ENCODE measurements around the gene IVD.
"Not testable (repeated sequence)": the region's sequence is repeated elsewhere in the genome, so short reads cannot be mapped to it uniquely, and the experiment has no call there.

The IVD gene

DNA sequence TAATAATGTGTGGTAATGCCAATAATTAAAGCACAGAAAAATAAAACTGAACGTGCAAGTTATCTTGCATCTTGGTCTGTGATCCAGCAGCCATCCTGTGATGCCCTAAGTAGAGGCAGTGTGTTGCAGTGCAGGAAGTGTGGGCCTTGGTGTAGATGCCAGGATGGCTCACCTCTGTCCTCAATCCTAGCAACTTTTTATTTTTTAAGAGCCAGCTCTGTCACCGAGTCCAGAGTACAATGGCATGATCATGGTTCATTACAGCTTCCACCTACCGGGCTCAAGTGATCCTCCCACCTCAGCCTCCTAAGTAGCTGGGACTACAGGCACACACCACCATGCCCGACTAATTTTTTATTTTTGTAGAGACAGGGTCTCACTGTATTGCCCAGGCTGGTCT lies 42.8 kb downstream of the IVD start:
- in situ Hi-C loops (cut with HindIII; ENCODE audit: low pct_ligation_motif_present, low pct_unique_long_range_greater_than_20kb, low sequenced_read_pairs), result no loop called here
- DNase-seq, result no peak

GRCh38 chr15:40449275-40449674 lies 43.7 kb downstream of the IVD start:
- in situ Hi-C loops (cut with HindIII; ENCODE audit: low pct_ligation_motif_present, low pct_unique_long_range_greater_than_20kb, low sequenced_read_pairs), result no loop called here
- DNase-seq, result peak; percentile 34

DNA sequence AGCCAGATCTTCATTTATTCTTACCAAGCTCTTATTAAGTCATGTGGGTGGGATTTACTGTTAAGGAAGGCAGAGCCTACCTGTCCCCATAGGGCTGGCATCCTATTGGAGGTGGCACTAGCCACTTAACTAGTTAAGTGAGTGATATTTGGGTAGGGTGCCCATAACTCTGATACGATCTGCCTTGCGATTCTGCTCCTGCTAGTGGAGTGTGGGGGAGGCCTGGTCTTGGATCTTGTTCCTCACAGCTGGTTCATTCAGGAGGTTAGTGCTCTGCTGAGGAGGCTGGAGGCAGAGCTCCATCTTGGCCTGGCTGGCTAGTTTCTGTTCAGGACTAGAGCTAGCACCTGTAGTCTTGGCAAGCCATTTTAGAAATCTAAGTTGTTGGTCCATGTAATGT lies 44.5 kb downstream of the IVD start:
- no peak for DNase-seq
- in situ Hi-C loops (cut with HindIII; ENCODE audit: low pct_ligation_motif_present, low pct_unique_long_range_greater_than_20kb, low sequenced_read_pairs), result no loop called here

DNA sequence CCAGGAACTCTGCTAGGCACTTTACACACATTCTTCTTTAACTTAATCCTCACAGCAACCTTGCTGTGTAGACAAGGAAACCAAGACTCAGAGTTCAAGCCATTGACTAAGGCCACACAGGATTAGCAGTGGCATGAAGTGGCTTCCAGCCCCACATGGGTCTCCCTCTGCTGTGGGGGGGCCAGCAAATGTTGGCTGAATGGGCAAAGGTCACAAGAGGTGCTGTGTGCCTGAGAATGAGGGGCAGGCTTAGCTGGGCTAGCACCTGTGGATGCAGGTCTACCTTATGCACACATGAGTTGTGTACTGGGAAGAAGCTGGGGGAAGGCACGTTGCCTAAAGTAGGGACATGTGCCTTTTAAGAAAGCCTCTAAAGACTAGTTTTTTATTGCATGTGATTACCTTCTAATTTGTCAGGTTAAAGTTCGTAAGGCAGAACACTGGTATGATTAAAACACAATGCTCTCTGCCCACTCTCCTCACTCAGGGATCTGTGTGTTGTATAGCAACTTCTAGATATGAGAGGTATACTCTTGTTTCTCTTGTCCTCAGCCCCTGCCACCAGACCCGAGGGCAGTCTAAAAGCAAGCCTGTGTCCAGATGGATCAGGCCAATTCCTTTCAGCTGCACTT lies 46.0 kb downstream of the IVD start:
- in situ Hi-C loops (cut with HindIII; ENCODE audit: low pct_ligation_motif_present, low pct_unique_long_range_greater_than_20kb, low sequenced_read_pairs), result no loop called here

DNA sequence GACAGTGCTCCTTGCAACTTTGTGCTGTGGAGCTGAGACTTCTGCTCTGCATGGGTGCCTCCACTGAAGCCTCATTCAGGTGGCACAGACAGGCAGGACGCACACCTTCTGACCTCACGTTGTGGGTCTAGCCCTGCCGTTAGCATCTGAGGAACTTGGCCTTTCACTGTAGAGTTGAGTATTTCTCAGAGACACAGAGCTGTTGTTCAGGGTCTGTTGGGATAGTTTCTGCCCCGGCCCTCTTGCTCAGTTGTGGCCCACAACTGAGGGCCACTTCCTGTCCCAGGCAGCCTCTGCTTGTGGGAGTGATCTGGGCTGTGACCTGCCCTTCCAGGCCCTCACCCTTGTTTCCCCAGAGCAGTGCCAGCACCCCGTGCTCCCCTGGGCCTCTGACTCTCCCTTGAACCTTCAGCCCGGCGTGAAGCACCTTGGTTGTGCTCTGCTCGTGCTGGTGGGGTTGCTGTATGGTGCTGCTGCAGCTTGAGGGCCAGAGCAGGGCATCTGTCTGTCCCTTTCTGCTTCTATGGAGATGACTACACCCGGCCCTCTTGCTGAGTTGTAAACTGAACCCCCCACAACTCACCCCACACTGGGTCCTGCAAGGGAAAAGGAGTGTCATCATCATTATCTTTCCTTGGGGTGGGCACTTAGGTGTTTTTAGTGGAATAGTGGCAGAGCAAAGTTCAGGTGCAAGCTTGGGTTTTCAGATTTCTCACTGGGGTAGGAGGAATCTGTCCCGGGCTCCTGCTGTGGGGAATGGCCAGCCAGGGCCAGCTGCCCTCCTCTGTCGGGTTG lies 46.9 kb downstream of the IVD start:
- in situ Hi-C loops (cut with HindIII; ENCODE audit: low pct_ligation_motif_present, low pct_unique_long_range_greater_than_20kb, low sequenced_read_pairs), result no loop called here
- DNase-seq, result no peak

More for the DNA sequence above, 46.0 kb downstream of the IVD start:
- DNase-seq, result no peak

DNA sequence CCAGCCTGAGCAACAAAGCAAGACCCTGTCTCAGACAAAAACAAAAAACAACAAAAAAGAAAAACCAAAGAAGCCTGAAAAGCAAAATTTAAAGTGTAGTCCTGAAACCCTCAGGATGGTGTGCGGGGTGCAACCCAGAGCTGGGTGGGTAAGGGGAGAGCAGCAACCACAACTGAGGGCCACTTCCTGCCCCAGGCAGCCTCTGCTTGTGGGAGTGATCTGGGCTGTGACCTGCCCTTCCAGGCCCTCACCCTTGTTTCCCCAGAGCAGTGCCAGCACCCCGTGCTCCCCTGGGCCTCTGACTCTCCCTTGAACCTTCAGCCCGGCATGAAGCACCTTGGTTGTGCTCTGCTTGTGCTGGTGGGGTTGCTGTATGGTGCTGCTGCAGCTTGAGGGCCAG lies 48.3 kb downstream of the IVD start:
- DNase-seq; in situ Hi-C loops (cut with HindIII; ENCODE audit: low pct_ligation_motif_present, low pct_unique_long_range_greater_than_20kb, low sequenced_read_pairs): not testable (repeated sequence)

DNA sequence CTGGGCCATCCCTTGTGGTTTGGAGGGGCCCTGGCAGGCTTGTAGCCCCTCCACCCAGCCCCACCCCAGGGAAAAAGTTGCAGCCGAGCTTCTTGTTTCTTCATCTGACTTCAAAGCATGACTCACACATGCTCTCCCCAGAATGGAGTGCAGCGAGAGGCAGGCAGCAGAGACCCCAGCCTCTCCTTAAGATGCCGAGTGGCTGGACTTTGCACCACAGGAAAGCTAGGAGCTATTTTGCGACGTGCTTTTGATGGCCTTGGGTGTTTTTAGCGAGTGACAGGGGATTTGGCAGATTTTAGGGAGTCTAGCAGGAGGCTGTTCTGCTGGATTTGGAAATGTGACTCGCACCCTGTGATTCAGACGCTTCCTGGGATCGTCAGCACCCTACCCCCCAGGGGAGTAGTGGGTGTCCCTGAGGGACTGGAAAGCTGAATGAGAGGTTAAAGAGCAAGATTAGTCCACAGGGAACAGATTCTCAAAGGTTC lies 49.4 kb downstream of the IVD start:
- in situ Hi-C loops (cut with HindIII; ENCODE audit: low pct_ligation_motif_present, low pct_unique_long_range_greater_than_20kb, low sequenced_read_pairs), result no loop called here
- DNase-seq, result peak; percentile 26

DNA sequence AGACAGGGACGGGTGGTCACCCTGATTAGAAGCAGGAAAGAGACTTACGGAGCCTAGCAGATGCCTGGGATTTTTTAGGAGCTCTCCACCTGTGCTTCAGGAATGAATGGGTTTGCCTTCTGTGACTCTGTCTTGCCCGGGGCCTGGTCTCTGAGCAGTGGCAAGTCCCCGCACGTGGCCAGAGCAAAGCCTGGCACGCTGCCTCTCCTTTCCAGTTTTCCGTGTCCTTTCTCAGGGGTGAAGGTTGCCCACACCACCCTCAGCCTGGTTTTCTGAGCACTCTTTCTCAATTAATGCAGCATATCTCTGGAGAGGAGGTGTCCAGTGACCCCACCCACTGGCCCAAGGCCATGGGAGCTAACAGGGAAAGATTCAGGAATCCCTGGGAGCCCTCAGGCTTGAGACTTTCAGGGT lies 50.7 kb downstream of the IVD start:
- DNase-seq, result no peak
- in situ Hi-C loops (cut with HindIII; ENCODE audit: low pct_ligation_motif_present, low pct_unique_long_range_greater_than_20kb, low sequenced_read_pairs), result no loop called here

- DNase-seq, result no peak
- in situ Hi-C loops (cut with HindIII; ENCODE audit: low pct_ligation_motif_present, low pct_unique_long_range_greater_than_20kb, low sequenced_read_pairs), result no loop called here
These were observed 51.1 kb downstream of the IVD start for GRCh38 chr15:40456738-40457137.

- no peak for DNase-seq
- in situ Hi-C loops (cut with HindIII; ENCODE audit: low pct_ligation_motif_present, low pct_unique_long_range_greater_than_20kb, low sequenced_read_pairs), result no loop called here
These were observed 53.1 kb downstream of the IVD start for GRCh38 chr15:40458495-40459371.

- in situ Hi-C loops (cut with HindIII; ENCODE audit: low pct_ligation_motif_present, low pct_unique_long_range_greater_than_20kb, low sequenced_read_pairs), result no loop called here
- no peak for DNase-seq
These were observed 53.9 kb downstream of the IVD start for GRCh38 chr15:40459391-40460015.

DNA sequence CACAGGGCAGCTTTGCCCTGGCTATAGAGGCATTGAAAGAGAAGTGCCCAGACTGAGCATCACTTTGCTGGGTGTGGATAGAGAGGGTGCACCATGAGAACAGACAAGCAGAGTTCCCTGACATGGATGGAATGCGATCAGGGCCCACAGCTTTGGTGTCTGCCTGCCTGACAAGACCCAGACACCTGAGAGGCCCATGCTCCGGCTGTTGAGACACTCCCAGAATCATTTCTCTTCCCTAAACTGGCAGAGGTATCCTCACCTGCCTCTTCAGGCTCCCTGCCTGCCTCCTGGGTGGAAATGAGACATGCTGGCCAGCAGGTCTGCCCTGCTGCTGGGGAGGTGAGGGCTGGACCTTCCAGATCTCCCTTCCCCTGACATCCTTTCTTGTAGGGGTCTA lies 54.8 kb downstream of the IVD start:
- no peak for DNase-seq
- in situ Hi-C loops (cut with HindIII; ENCODE audit: low pct_ligation_motif_present, low pct_unique_long_range_greater_than_20kb, low sequenced_read_pairs), result no loop called here

DNA sequence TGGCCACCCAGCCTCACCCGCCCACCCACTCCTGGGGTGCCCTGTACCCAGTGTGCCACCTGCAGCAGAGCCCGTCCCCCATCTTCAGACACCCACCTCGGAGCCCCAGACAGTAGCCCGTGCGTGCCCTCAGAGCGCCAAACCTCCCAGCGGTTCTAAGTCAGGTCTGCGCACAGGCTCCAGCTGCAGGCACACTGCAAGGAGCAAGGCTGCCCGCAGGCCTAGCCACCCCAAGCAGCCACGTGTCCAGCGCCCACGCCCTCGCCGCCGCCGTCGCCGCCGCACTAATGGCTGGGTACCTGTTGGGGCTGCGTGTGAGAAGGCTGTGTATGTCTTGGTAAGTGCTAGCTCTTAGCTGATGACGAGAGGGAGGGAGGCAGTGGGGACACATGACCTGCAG lies 56.4 kb downstream of the IVD start:
- in situ Hi-C loops (cut with HindIII; ENCODE audit: low pct_ligation_motif_present, low pct_unique_long_range_greater_than_20kb, low sequenced_read_pairs), result no loop called here
- no peak for DNase-seq

GRCh38 chr15:40463279-40463678 lies 57.7 kb downstream of the IVD start:
- DNase-seq, result no peak
- in situ Hi-C loops (cut with HindIII; ENCODE audit: low pct_ligation_motif_present, low pct_unique_long_range_greater_than_20kb, low sequenced_read_pairs), result no loop called here

DNA sequence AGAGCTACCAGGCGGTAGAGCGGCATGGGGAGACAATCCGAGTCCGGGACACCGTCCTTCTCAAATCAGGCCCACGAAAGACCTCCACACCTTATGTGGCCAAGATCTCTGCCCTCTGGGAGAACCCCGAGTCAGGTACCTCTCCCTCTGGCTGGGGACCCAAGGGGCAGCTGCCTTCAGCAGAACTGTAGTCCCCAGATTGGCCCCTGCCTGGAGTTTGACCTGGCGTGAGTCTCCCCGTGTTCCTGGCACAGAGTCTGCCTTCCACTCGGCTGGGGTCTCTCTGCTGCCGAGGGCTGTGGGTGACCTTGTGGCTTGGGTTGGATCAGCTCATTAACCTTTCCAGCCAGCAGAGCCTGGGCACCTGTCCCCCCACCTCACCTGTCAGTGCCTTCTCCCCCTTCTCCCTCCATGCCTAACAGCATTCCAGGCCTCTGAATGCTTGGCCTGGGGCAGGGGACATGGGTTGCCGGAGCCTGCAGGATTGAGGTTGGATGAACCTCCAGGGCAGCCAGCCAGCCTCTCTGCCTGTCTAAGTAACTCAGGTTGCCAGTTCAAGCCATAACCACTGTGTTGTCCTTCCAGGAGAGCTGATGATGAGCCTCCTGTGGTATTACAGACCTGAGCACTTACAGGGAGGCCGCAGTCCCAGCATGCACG lies 58.4 kb downstream of the IVD start:
- in situ Hi-C loops (cut with HindIII; ENCODE audit: low pct_ligation_motif_present, low pct_unique_long_range_greater_than_20kb, low sequenced_read_pairs), result no loop called here
- DNase-seq, result no peak

GRCh38 chr15:40464595-40465185 lies 59.1 kb downstream of the IVD start:
- in situ Hi-C loops (cut with HindIII; ENCODE audit: low pct_ligation_motif_present, low pct_unique_long_range_greater_than_20kb, low sequenced_read_pairs), result no loop called here
- DNase-seq, result no peak

- in situ Hi-C loops (cut with HindIII; ENCODE audit: low pct_ligation_motif_present, low pct_unique_long_range_greater_than_20kb, low sequenced_read_pairs), result no loop called here
- DNase-seq, result no peak
These were observed 60.3 kb downstream of the IVD start for GRCh38 chr15:40465939-40466338.
